Naive thymus-derived CD8-positive, alpha-beta T cell (primary cell): ENCODE results near the gene AP2A2. TPM values are rescaled to one million over a fixed set of nuclear protein-coding genes. Genes with fewer than 3 reads are reported as not detected.

Source experiments
- ATAC-seq, 2 donors: fragments of 150-1000 bp; cut with Tn5 transposase in 1 of 2; sonication (Bioruptor Pico), chemical (Tn5 transposase) in 1 of 2; 1 replicate in 1 of 2; 2 replicates in 1 of 2; pipeline ENCODE4 v1.10.0; 2021; ENCODE audit warnings: mild to moderate bottlenecking in 2 of 2, moderate library complexity in 2 of 2
- POLR2A ChIA-PET: fragments of 350-600 bp; sonication (Branson Sonifier 250); formaldehyde crosslinking; loops from one replicate; lab custom pipeline; 2021; ENCODE audit warnings: antibody characterized with exemption; lab: Charles Lee
- DNase-seq, 10 donors: peaks; one replicate each; pipeline versions ENCODE4 v3.0.0 to v3.0.0-alpha.2; 2020 to 2022
- H3K27ac Mint-ChIP-seq, 10 donors: one replicate each; pipeline ENCODE4 v1.8.0; 2020 to 2022; ENCODE audit warnings: mild to moderate bottlenecking in 10 of 10, mixed read lengths in 10 of 10, moderate library complexity in 4 of 10, inconsistent platforms in 1 of 10
- H3K27me3 Mint-ChIP-seq, 5 donors: one replicate each; pipeline ENCODE4 v1.8.0; 2021 to 2022; ENCODE audit warnings: mixed read lengths in 5 of 5
- H3K36me3 Mint-ChIP-seq, 3 donors: one replicate each; pipeline ENCODE4 v1.8.0; 2020 to 2022; ENCODE audit warnings: mixed read lengths in 3 of 3, mild to moderate bottlenecking in 2 of 3, inconsistent platforms in 1 of 3
- H3K4me1 Mint-ChIP-seq, 4 donors: one replicate each; pipeline ENCODE4 v1.8.0; 2021 to 2022; ENCODE audit warnings: mixed read lengths in 4 of 4
- H3K4me3 Mint-ChIP-seq, 10 donors: one replicate each; pipeline ENCODE4 v1.8.0; 2020 to 2022; ENCODE audit warnings: mild to moderate bottlenecking in 10 of 10, mixed read lengths in 10 of 10, moderate library complexity in 6 of 10, inconsistent platforms in 1 of 10
- H3K9me3 Mint-ChIP-seq, 9 donors: one replicate each; pipeline ENCODE4 v1.8.0; 2020 to 2022; ENCODE audit warnings: mixed read lengths in 9 of 9, mild to moderate bottlenecking in 3 of 9, inconsistent platforms in 1 of 9, moderate library complexity in 1 of 9
- polyA plus RNA-seq, 3 donors: library from polyadenylated mRNA; unstranded; fragments of 300-500 nt; fragmentation: Illumina TruSeq; gene quantifications; one replicate each; pipeline ENCODE4 v1.2.3, GENCODE V29; 2021
- total RNA-seq, 8 experiments: library from RNA in 2 of 8; stranded (reverse) in 2 of 8; gene quantifications; one replicate each; pipeline ENCODE4 v1.2.3 and lab custom pipeline; 2021 to 2026

The AP2A2 gene
- total and polyA plus RNA-seq, 5 experiments from 2014 or later: 8.2 to 80.8 (median 13.9) TPM

- POLR2A ChIA-PET: interaction anchor here (0.6 to 0.7 kb wide), 2 partner anchors 10 to 203 kb away, joined by 3 read pairs; no protein-coding TSS in a partner anchor
- peaks cover 5 to 29% (median 12%) of the 10 kb centered on the region in 5 donors for H3K27me3 Mint-ChIP-seq
- H3K4me3 Mint-ChIP-seq: no peak overlapping the region
- H3K4me1 Mint-ChIP-seq: peaks cover 0 to 5% (median 3%) of the 10 kb centered on the region in 4 donors
- no peaks in the 10 kb centered on the region for H3K36me3 Mint-ChIP-seq
- DNase-seq (peak in 1 of 10 donors; percentile 54), ATAC-seq (no peak)
- no peak overlapping the region for H3K27ac Mint-ChIP-seq
- no peaks in the 10 kb centered on the region for H3K9me3 Mint-ChIP-seq
Measured at GRCh38 chr11:1051356-1052132, 125.9 kb downstream of the AP2A2 start.

GRCh38 chr11:1052133-1053011 is 126.7 kb downstream of the AP2A2 start:
- H3K4me1 Mint-ChIP-seq: peaks cover 0 to 5% (median 3%) of the 10 kb centered on the region in 4 donors
- POLR2A ChIA-PET: no interaction called here
- no peak overlapping the region for H3K27ac Mint-ChIP-seq
- no peak for ATAC-seq
- H3K9me3 Mint-ChIP-seq: no peaks in the 10 kb centered on the region
- no peak overlapping the region for H3K4me3 Mint-ChIP-seq
- H3K36me3 Mint-ChIP-seq: no peaks in the 10 kb centered on the region
- peak in 1 of 10 donors; percentile 50 for DNase-seq
- peaks cover 7 to 24% (median 8%) of the 10 kb centered on the region in 5 donors for H3K27me3 Mint-ChIP-seq

GRCh38 chr11:1053121-1053901 is 127.6 kb downstream of the AP2A2 start:
- H3K9me3 Mint-ChIP-seq: no peaks in the 10 kb centered on the region
- no peaks in the 10 kb centered on the region for H3K36me3 Mint-ChIP-seq
- ATAC-seq (no peak), DNase-seq (peak in 1 of 10 donors; percentile 54)
- H3K27ac Mint-ChIP-seq: no peak overlapping the region
- peaks cover 0 to 5% (median 3%) of the 10 kb centered on the region in 4 donors for H3K4me1 Mint-ChIP-seq
- no peak overlapping the region for H3K4me3 Mint-ChIP-seq
- POLR2A ChIA-PET: no interaction called here
- H3K27me3 Mint-ChIP-seq: peaks cover 8 to 22% (median 10%) of the 10 kb centered on the region in 5 donors

GRCh38 chr11:1054143-1055108 is 128.8 kb downstream of the AP2A2 start:
- ATAC-seq: no peak
- H3K4me1 Mint-ChIP-seq: peaks cover 0 to 5% (median 3%) of the 10 kb centered on the region in 4 donors
- peak in 1 of 10 donors; percentile 61 for DNase-seq
- H3K27me3 Mint-ChIP-seq: peaks cover 4 to 20% (median 8%) of the 10 kb centered on the region in 5 donors
- H3K9me3 Mint-ChIP-seq: no peaks in the 10 kb centered on the region
- POLR2A ChIA-PET: no interaction called here
- H3K4me3 Mint-ChIP-seq: no peak overlapping the region
- no peak overlapping the region for H3K27ac Mint-ChIP-seq
- H3K36me3 Mint-ChIP-seq: no peaks in the 10 kb centered on the region

GRCh38 chr11:1055109-1055703 is 129.5 kb downstream of the AP2A2 start:
- peaks cover 0 to 5% (median 3%) of the 10 kb centered on the region in 4 donors for H3K4me1 Mint-ChIP-seq
- peaks cover 4 to 20% (median 10%) of the 10 kb centered on the region in 5 donors for H3K27me3 Mint-ChIP-seq
- H3K9me3 Mint-ChIP-seq: no peaks in the 10 kb centered on the region
- no peak overlapping the region for H3K4me3 Mint-ChIP-seq
- H3K36me3 Mint-ChIP-seq: no peaks in the 10 kb centered on the region
- POLR2A ChIA-PET: no interaction called here
- no peak for ATAC-seq
- peak overlapping the region in 1 of 10 donors; percentile 43 for H3K27ac Mint-ChIP-seq
- peak in 1 of 10 donors; percentile 15 for DNase-seq

- no peak overlapping the region for H3K4me3 Mint-ChIP-seq
- POLR2A ChIA-PET: no interaction called here
- H3K27me3 Mint-ChIP-seq: peaks cover 0 to 14% (median 7%) of the 10 kb centered on the region in 5 donors
- H3K27ac Mint-ChIP-seq: no peak overlapping the region
- DNase-seq (peak in 2 of 10 donors; percentile 11 to 51), ATAC-seq (no peak)
- peaks cover 0 to under 1% (median 0%) of the 10 kb centered on the region in 4 donors for H3K4me1 Mint-ChIP-seq
- no peaks in the 10 kb centered on the region for H3K9me3 Mint-ChIP-seq
- H3K36me3 Mint-ChIP-seq: no peaks in the 10 kb centered on the region
Measured at GRCh38 chr11:1055990-1056771, 130.5 kb downstream of the AP2A2 start.

- H3K4me1 Mint-ChIP-seq: peaks cover 5 to 8% (median 5%) of the 10 kb centered on the region in 4 donors
- ATAC-seq: no peak
- H3K27me3 Mint-ChIP-seq: peaks cover 5 to 18% (median 7%) of the 10 kb centered on the region in 5 donors
- H3K27ac Mint-ChIP-seq: peak overlapping the region in 1 of 10 donors; percentile 52
- POLR2A ChIA-PET: interaction anchor here (0.7 kb wide), 1 partner anchor 201 kb away, joined by 3 read pairs; no protein-coding TSS in a partner anchor
- peaks cover 0 to 9% (median 0%) of the 10 kb centered on the region in 9 donors for H3K9me3 Mint-ChIP-seq
- no peaks in the 10 kb centered on the region for H3K36me3 Mint-ChIP-seq
- DNase-seq: no peak
- no peak overlapping the region for H3K4me3 Mint-ChIP-seq
Measured at GRCh38 chr11:1057806-1058205, 132.1 kb downstream of the AP2A2 start.

GRCh38 chr11:1059759-1060158 is 134.1 kb downstream of the AP2A2 start:
- Mint-ChIP-seq H3K9me3 (peaks cover 0 to 9% (median 0%) of the 10 kb centered on the region in 9 donors), H3K27ac (no peak overlapping the region), H3K36me3 (no peaks in the 10 kb centered on the region), H3K4me3 (no peak overlapping the region), H3K27me3 (peaks cover 5 to 24% (median 7%) of the 10 kb centered on the region in 5 donors), H3K4me1 (peaks cover 12 to 19% (median 16%) of the 10 kb centered on the region in 4 donors)
- DNase-seq (no peak), ATAC-seq (no peak)
- POLR2A ChIA-PET: no interaction called here

- H3K27me3 Mint-ChIP-seq: peaks cover 5 to 24% (median 7%) of the 10 kb centered on the region in 5 donors
- peak overlapping the region in 1 of 10 donors; percentile 40 for H3K27ac Mint-ChIP-seq
- DNase-seq (peak in 1 of 10 donors; percentile 11), ATAC-seq (no peak)
- no peaks in the 10 kb centered on the region for H3K36me3 Mint-ChIP-seq
- H3K9me3 Mint-ChIP-seq: peaks cover 0 to 9% (median 0%) of the 10 kb centered on the region in 9 donors
- POLR2A ChIA-PET: no interaction called here
- no peak overlapping the region for H3K4me3 Mint-ChIP-seq
- H3K4me1 Mint-ChIP-seq: peaks cover 12 to 19% (median 16%) of the 10 kb centered on the region in 4 donors
Measured at GRCh38 chr11:1060410-1060809, 134.7 kb downstream of the AP2A2 start.

GRCh38 chr11:1060852-1061616 is 135.4 kb downstream of the AP2A2 start:
- ATAC-seq (no peak), DNase-seq (no peak)
- Mint-ChIP-seq H3K4me3 (no peak overlapping the region), H3K4me1 (peaks cover 12 to 19% (median 16%) of the 10 kb centered on the region in 4 donors), H3K36me3 (no peaks in the 10 kb centered on the region), H3K27ac (peak overlapping the region in 1 of 10 donors; percentile 40), H3K9me3 (peaks cover 0 to 11% (median 0%) of the 10 kb centered on the region in 9 donors), H3K27me3 (peaks cover 6 to 28% (median 11%) of the 10 kb centered on the region in 5 donors)
- POLR2A ChIA-PET: no interaction called here
